Endothelial cell of umbilical vein (primary cell): ENCODE data around the gene CHRD. TPM values are rescaled to one million over a fixed set of nuclear protein-coding genes. Genes with fewer than 3 reads are reported as not detected.

Experiments used
- BruUV-seq: library from RNA; stranded (reverse); fragments of 400-500 nt; replicated peaks from 2 replicates; lab custom pipeline; 2021; lab: Mats Ljungman, UMichigan
- CTCF ChIA-PET: fragments of 300-600, 350-600 bp; sonication (Branson Sonifier 250); formaldehyde crosslinking; loops from one replicate; lab custom pipeline; 2021; ENCODE audit warnings: antibody characterized with exemption, inconsistent platforms; lab: Charles Lee
- POLR2A ChIA-PET: fragments of 300-600, 350-600 bp; sonication (Branson Sonifier 250); formaldehyde crosslinking; loops from one replicate; lab custom pipeline; 2021; ENCODE audit warnings: antibody characterized with exemption, inconsistent platforms; lab: Charles Lee
- DNase-seq: peaks from one replicate; pipeline ENCODE4 v3.0.0-alpha.2; 2011; ENCODE audit warnings: low read depth, low spot score
- FAIRE-seq: peaks from 2 replicates; lab custom pipeline; 2011; peaks lifted over from hg19 to GRCh38; lab: Jason Lieb, UNC
- H2AFZ ChIP-seq: 2 replicates; pipeline ENCODE4 v1.6.0; 2012; ENCODE audit warnings: low read depth, low read length, control low read depth, inconsistent platforms
- H3K27ac ChIP-seq: 2 replicates; pipeline ENCODE4 v1.5.1; 2011; ENCODE audit warnings: low read depth, mild to moderate bottlenecking, control low read depth, low read length, moderate library complexity; ENCODE audit not compliant: insufficient read depth
- H3K27me3 ChIP-seq, 2 experiments: 2 replicates each; pipeline versions ENCODE4 v1.6.0 to v1.6.1; 2011; ENCODE audit warnings: low read length in 2 of 2, mixed read lengths in 1 of 2; ENCODE audit not compliant: control insufficient read depth in 2 of 2, insufficient read depth in 2 of 2
- H3K36me3 ChIP-seq, 2 experiments: 2 replicates in 1 of 2; 3 replicates in 1 of 2; pipeline ENCODE4 v1.5.1; 2011; ENCODE audit warnings: low read length in 2 of 2, mild to moderate bottlenecking in 1 of 2, moderate library complexity in 1 of 2; ENCODE audit not compliant: control insufficient read depth in 2 of 2, insufficient read depth in 2 of 2; ENCODE audit errors: extremely low read depth in 1 of 2
- H3K4me1 ChIP-seq: 3 replicates; pipeline ENCODE4 v1.5.1; 2011; ENCODE audit warnings: mild to moderate bottlenecking, low read length; ENCODE audit not compliant: control insufficient read depth, insufficient read depth; ENCODE audit errors: extremely low read depth
- H3K4me2 ChIP-seq: 2 replicates; pipeline ENCODE4 v1.6.1; 2011; ENCODE audit warnings: low read length, control low read depth, mixed read lengths; ENCODE audit not compliant: insufficient read depth
- H3K4me3 ChIP-seq, 3 experiments: fragments of 200-600 bp in 1 of 3; sonication (generic), shearing (Covaris generic) in 1 of 3; replicated peaks in 1 of 3; 2 replicates each; pipeline ENCODE4 v1.5.1; 2011 to 2016; ENCODE audit warnings: control low read depth in 3 of 3, low read length in 3 of 3, mild to moderate bottlenecking in 2 of 3, inconsistent platforms in 1 of 3, low read depth in 1 of 3, moderate library complexity in 1 of 3; ENCODE audit not compliant: insufficient read depth in 1 of 3
- H3K79me2 ChIP-seq: 2 replicates; pipeline ENCODE4 v1.6.0; 2012; ENCODE audit warnings: low read length, inconsistent platforms; ENCODE audit not compliant: control insufficient read depth, insufficient read depth
- H3K9ac ChIP-seq: replicated peaks from 2 replicates; pipeline ENCODE3; 2011; ENCODE audit warnings: low read length, control low read depth; ENCODE audit not compliant: insufficient read depth; ENCODE audit errors: extremely low read depth
- H3K9me1 ChIP-seq: replicated peaks from 3 replicates; pipeline ENCODE4 v1.6.0; 2011; ENCODE audit warnings: mild to moderate bottlenecking, low read length; ENCODE audit not compliant: control insufficient read depth, insufficient read depth; ENCODE audit errors: extremely low read depth
- H3K9me3 ChIP-seq: replicated peaks from 2 replicates; pipeline ENCODE4 v1.5.1; 2012; ENCODE audit warnings: low read length, inconsistent platforms; ENCODE audit not compliant: control insufficient read depth, insufficient read depth
- H4K20me1 ChIP-seq: replicated peaks from 2 replicates; pipeline ENCODE3; 2011; ENCODE audit warnings: mild to moderate bottlenecking, low read length; ENCODE audit not compliant: control insufficient read depth, insufficient read depth; ENCODE audit errors: extremely low read depth
- CTCF ChIP-seq, 2 donors: IDR thresholded peaks; 1 replicate in 1 of 2; 2 replicates in 1 of 2; pipeline ENCODE4 v1.5.1; 2011; ENCODE audit warnings: low read length in 2 of 2, mild to moderate bottlenecking in 2 of 2, moderate library complexity in 2 of 2, control low read depth in 1 of 2, inconsistent platforms in 1 of 2, low read depth in 1 of 2; ENCODE audit not compliant: insufficient read depth in 1 of 2; ENCODE audit errors: extremely low read depth in 1 of 2
- EZH2 ChIP-seq: IDR thresholded peaks from 2 replicates; pipeline ENCODE4 v1.6.1; 2012; ENCODE audit warnings: borderline replicate concordance, low read depth, mild to moderate bottlenecking, moderate library complexity, low read length, inconsistent platforms; ENCODE audit not compliant: severe bottlenecking
- dilution Hi-C: fragments of 300-500 bp; cut with MboI; formaldehyde crosslinking; loops from one replicate; pipeline ENCODE4 v1.15.0; 2019; ENCODE audit warnings: low sequenced_read_pairs; ENCODE audit not compliant: extremely low pct_ligation_motif_present
- intact Hi-C: fragments of 100-400 bp; cut with micrococcal nuclease; formaldehyde crosslinking; loops from one replicate; pipeline ENCODE4 v1.10.0; 2022
- polyA plus RNA-seq, 4 experiments: library from polyadenylated mRNA; depleted of rRNA in 3 of 4; stranded (reverse) in 3 of 4; unstranded in 1 of 4; fragments of >200 nt; gene quantifications; 2 replicates each; pipeline versions ENCODE4 v1.2.1 to v1.2.3, GENCODE V29; 2011 to 2012; ENCODE audit warnings: missing spikeins in 1 of 4
- total RNA-seq: library from RNA; stranded (reverse); gene quantifications from 2 replicates; pipeline ENCODE4 v1.2.3, GENCODE V29; 2021

The CHRD gene
- total and polyA plus RNA-seq, 2 donors (not counting 3 experiments of a cell fraction or from before 2014, with no cell fraction given), result 0.40 to 0.54 TPM

GRCh38 chr3:184380627-184381260, 890 bp downstream of the CHRD start:
- no peaks in the 10 kb centered on the region for H3K79me2 ChIP-seq
- H3K27ac ChIP-seq, result no peak overlapping the region
- H3K4me2 ChIP-seq, result peak overlapping the region; percentile 49
- dilution Hi-C loops, result no loop called here
- no TSS peak for BruUV-seq
- ChIA-PET POLR2A (no interaction called here), CTCF (interaction anchor here (0.6 to 3.0 kb wide), 2 partner anchors 9 to 86 kb away, joined by 3 to 21 read pairs; no protein-coding TSS in a partner anchor)
- peaks cover 10% of the 10 kb centered on the region for H3K4me1 ChIP-seq
- FAIRE-seq (no peak), DNase-seq (no peak)
- H3K27me3 ChIP-seq, result peaks cover 40 to 48% of the 10 kb centered on the region in 2 experiments
- H3K9me3 ChIP-seq, result no peaks in the 10 kb centered on the region
- H3K36me3 ChIP-seq, result no peaks in the 10 kb centered on the region
- H2AFZ ChIP-seq, result peak overlapping the region; percentile 53
- intact Hi-C loops, result loop anchor here (5.0 kb wide), 1 partner anchor 358 kb away; no protein-coding TSS in a partner anchor
- no peaks in the 10 kb centered on the region for H3K9me1 ChIP-seq
- no peaks in the 10 kb centered on the region for H4K20me1 ChIP-seq
- H3K9ac ChIP-seq, result no peak overlapping the region
- TF ChIP-seq CTCF (IDR thresholded peaks at IDR 0.05; ENCODE audit: extremely low read depth in 1 of 2, insufficient read depth in 1 of 2, low read depth in 1 of 2, low read length in 2 of 2) (no peak), EZH2 (peak; percentile 100)
- peak overlapping the region in 1 of 3 experiments; percentile 10 for H3K4me3 ChIP-seq
